Measurements from ENCODE around the gene SLC16A7. TPM values are rescaled to one million over a fixed set of nuclear protein-coding genes. Genes with fewer than 3 reads are reported as not detected.

SLC16A7 gene
- total RNA-seq, 1 donor: 53.2 TPM

DNA sequence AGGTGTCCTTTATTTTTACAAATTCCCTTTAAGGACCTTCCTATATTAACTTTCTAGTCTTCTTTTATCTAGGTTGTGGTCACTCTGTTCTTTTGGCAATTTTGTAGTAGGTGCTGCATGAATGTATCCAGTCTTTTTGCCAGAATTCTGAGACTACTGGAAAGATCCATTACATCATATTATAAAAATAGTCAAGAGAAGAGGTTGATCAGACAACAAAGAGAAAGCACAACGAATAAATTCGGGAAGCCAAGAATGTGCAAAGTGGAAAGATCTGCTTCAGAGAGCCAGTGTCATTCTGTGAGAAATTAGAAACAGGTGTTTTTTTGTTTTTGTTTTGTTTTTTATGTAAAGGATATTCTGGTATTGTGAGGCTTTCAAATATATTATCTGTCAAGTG lies 15.8 kb upstream of the SLC16A7 start:
- no peaks in the 10 kb centered on the region for H4K20me1 ChIP-seq (ENCODE audit: insufficient read depth, low read length)
- no peak overlapping the region for H3K27ac ChIP-seq (ENCODE audit: low read depth, low read length)
- H3K4me3 ChIP-seq (ENCODE audit: insufficient read depth, low read length): no peak overlapping the region
- H3K4me1 ChIP-seq (ENCODE audit: insufficient read depth, low read length): no peaks in the 10 kb centered on the region
- no peaks in the 10 kb centered on the region for H3K9me3 ChIP-seq (ENCODE audit: low read depth, low read length)
- H3K27me3 ChIP-seq (ENCODE audit: insufficient read depth, low read length): no peaks in the 10 kb centered on the region
- H3K4me2 ChIP-seq (ENCODE audit: insufficient read depth, low read length): no peak overlapping the region
- no peaks in the 10 kb centered on the region for H3K79me2 ChIP-seq (ENCODE audit: insufficient read depth, low read length)
- DNase-seq (ENCODE audit: insufficient read length, low spot score, missing footprints): no peak
- TF ChIP-seq, protein P1, sequence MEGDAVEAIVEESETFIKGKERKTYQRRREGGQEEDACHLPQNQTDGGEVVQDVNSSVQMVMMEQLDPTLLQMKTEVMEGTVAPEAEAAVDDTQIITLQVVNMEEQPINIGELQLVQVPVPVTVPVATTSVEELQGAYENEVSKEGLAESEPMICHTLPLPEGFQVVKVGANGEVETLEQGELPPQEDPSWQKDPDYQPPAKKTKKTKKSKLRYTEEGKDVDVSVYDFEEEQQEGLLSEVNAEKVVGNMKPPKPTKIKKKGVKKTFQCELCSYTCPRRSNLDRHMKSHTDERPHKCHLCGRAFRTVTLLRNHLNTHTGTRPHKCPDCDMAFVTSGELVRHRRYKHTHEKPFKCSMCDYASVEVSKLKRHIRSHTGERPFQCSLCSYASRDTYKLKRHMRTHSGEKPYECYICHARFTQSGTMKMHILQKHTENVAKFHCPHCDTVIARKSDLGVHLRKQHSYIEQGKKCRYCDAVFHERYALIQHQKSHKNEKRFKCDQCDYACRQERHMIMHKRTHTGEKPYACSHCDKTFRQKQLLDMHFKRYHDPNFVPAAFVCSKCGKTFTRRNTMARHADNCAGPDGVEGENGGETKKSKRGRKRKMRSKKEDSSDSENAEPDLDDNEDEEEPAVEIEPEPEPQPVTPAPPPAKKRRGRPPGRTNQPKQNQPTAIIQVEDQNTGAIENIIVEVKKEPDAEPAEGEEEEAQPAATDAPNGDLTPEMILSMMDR (IDR thresholded peaks at IDR 0.05; ENCODE audit: extremely low read depth, low read depth, low read length): no peak
- no peaks in the 10 kb centered on the region for H3K36me3 ChIP-seq (ENCODE audit: insufficient read depth, low read length)
- H2AFZ ChIP-seq (ENCODE audit: low read length): no peak overlapping the region

GRCh38 chr12:59583003-59583712 lies 12.7 kb upstream of the SLC16A7 start:
- Histone ChIP-seq H3K36me3 (ENCODE audit: insufficient read depth, low read length) (no peaks in the 10 kb centered on the region), H3K9me3 (ENCODE audit: low read depth, low read length) (no peaks in the 10 kb centered on the region), H3K79me2 (ENCODE audit: insufficient read depth, low read length) (no peaks in the 10 kb centered on the region), H2AFZ (ENCODE audit: low read length) (no peak overlapping the region), H4K20me1 (ENCODE audit: insufficient read depth, low read length) (no peaks in the 10 kb centered on the region), H3K4me2 (ENCODE audit: insufficient read depth, low read length) (no peak overlapping the region), H3K27me3 (ENCODE audit: insufficient read depth, low read length) (no peaks in the 10 kb centered on the region), H3K4me3 (ENCODE audit: insufficient read depth, low read length) (no peak overlapping the region), H3K4me1 (ENCODE audit: insufficient read depth, low read length) (no peaks in the 10 kb centered on the region), H3K27ac (ENCODE audit: low read depth, low read length) (no peak overlapping the region)
- no peak for DNase-seq (ENCODE audit: insufficient read length, low spot score, missing footprints)
- TF ChIP-seq, protein P1 (IDR thresholded peaks at IDR 0.05; ENCODE audit: extremely low read depth, low read depth, low read length): no peak

DNA sequence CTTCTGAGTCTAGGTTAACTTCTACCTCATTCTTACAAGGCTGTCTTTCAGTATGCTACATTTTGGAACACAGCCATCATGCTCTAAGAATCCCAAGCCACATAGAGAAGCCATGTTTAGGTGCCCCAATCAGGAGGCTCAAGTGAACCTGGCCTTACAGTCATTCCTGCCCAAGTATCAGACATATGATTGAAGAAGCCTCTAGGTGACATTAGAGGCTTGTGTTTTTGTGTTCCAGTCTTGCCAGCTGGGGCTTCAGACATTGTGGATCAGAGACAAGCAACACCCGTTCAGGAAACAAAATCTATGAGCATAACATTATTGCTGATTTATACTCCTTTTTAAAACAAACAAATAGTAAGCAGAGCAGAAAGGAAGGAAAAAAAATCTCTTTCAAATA lies 8.1 kb upstream of the SLC16A7 start:
- H3K27me3 ChIP-seq (ENCODE audit: insufficient read depth, low read length): no peaks in the 10 kb centered on the region
- TF ChIP-seq, protein P1 (IDR thresholded peaks at IDR 0.05; ENCODE audit: extremely low read depth, low read depth, low read length): no peak

DNA sequence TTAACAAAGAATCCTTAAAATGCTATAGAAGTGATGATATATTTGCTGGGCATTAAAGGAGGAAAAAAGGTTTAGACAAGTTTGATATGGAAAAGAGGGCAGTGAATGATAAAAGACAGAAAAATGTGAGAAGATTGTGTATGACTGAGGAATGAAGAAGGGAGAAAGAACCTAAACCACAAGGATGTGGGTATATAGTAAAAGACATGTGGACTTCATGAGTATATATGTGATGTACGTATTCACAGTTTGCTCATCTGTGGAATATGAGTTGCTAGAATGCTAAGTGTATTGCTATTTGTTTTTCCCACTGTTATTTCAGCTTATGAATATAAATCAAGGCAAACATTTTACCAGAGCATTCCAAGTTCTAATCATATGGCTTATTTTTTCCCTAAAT lies 2.1 kb upstream of the SLC16A7 start:
- Histone ChIP-seq H3K4me2 (ENCODE audit: insufficient read depth, low read length) (no peak overlapping the region), H3K9me3 (ENCODE audit: low read depth, low read length) (no peaks in the 10 kb centered on the region), H3K79me2 (ENCODE audit: insufficient read depth, low read length) (peaks cover 2% of the 10 kb centered on the region), H4K20me1 (ENCODE audit: insufficient read depth, low read length) (no peaks in the 10 kb centered on the region), H3K27me3 (ENCODE audit: insufficient read depth, low read length) (no peaks in the 10 kb centered on the region), H3K4me1 (ENCODE audit: insufficient read depth, low read length) (peaks cover 12% of the 10 kb centered on the region), H3K4me3 (ENCODE audit: insufficient read depth, low read length) (no peak overlapping the region), H2AFZ (ENCODE audit: low read length) (no peak overlapping the region), H3K36me3 (ENCODE audit: insufficient read depth, low read length) (no peaks in the 10 kb centered on the region), H3K27ac (ENCODE audit: low read depth, low read length) (no peak overlapping the region)
- DNase-seq (ENCODE audit: insufficient read length, low spot score, missing footprints): no peak
- TF ChIP-seq, protein P1 (IDR thresholded peaks at IDR 0.05; ENCODE audit: extremely low read depth, low read depth, low read length): no peak

More for the DNA sequence above, 8.1 kb upstream of the SLC16A7 start:
- Histone ChIP-seq H3K4me2 (ENCODE audit: insufficient read depth, low read length) (no peak overlapping the region), H3K36me3 (ENCODE audit: insufficient read depth, low read length) (no peaks in the 10 kb centered on the region), H3K9me3 (ENCODE audit: low read depth, low read length) (no peaks in the 10 kb centered on the region), H3K79me2 (ENCODE audit: insufficient read depth, low read length) (no peaks in the 10 kb centered on the region), H3K4me3 (ENCODE audit: insufficient read depth, low read length) (no peak overlapping the region), H3K27ac (ENCODE audit: low read depth, low read length) (no peak overlapping the region), H2AFZ (ENCODE audit: low read length) (no peak overlapping the region), H3K4me1 (ENCODE audit: insufficient read depth, low read length) (no peaks in the 10 kb centered on the region), H4K20me1 (ENCODE audit: insufficient read depth, low read length) (no peaks in the 10 kb centered on the region)
- DNase-seq (ENCODE audit: insufficient read length, low spot score, missing footprints): no peak
